Ishikawa (cell line): ENCODE results near the gene BARHL2.
A peak's percentile ranks its signal among the peaks of the same experiment; 100 is the strongest.

ENCODE experiments used
- CEBPB ChIP-seq: IDR thresholded peaks from 2 replicates; pipeline ENCODE4 v1.6.1; 2012
- CREB1 ChIP-seq: IDR thresholded peaks from 2 replicates; pipeline ENCODE4 v1.6.1; 2012; ENCODE audit warnings: low read depth
- EGR1 ChIP-seq: IDR thresholded peaks from 2 replicates; pipeline ENCODE4 v1.6.1; 2012
- EP300 ChIP-seq: IDR thresholded peaks from 2 replicates; pipeline ENCODE4 v1.6.1; 2012; ENCODE audit warnings: borderline replicate concordance
- FOXM1 ChIP-seq: IDR thresholded peaks from 2 replicates; pipeline ENCODE4 v1.6.1; 2012; ENCODE audit warnings: low read depth, borderline replicate concordance
- NFIC ChIP-seq: IDR thresholded peaks from 2 replicates; pipeline ENCODE4 v1.6.1; 2012
- RAD21 ChIP-seq: IDR thresholded peaks from 2 replicates; pipeline ENCODE4 v1.6.1; 2012; ENCODE audit warnings: low read depth
- TAF1 ChIP-seq: IDR thresholded peaks from 2 replicates; pipeline ENCODE4 v1.6.1; 2012; ENCODE audit warnings: low read depth, mild to moderate bottlenecking
- TCF12 ChIP-seq: IDR thresholded peaks from 2 replicates; pipeline ENCODE4 v1.6.1; 2012; ENCODE audit warnings: low read depth
- TEAD4 ChIP-seq: IDR thresholded peaks from 2 replicates; pipeline ENCODE4 v1.6.1; 2012
- YY1 ChIP-seq: IDR thresholded peaks from 2 replicates; pipeline ENCODE4 v1.6.1; 2012; ENCODE audit warnings: low read depth
- ZBTB7A ChIP-seq: IDR thresholded peaks from 2 replicates; pipeline ENCODE4 v1.6.1; 2012; ENCODE audit warnings: low read depth
- TF ChIP-seq, protein P1 (sequence below): IDR thresholded peaks from 2 replicates; pipeline ENCODE4 v1.6.1; 2012
- TF ChIP-seq, protein P2 (sequence below): IDR thresholded peaks from 2 replicates; pipeline ENCODE4 v1.6.1; 2012; ENCODE audit warnings: low read depth, mild to moderate bottlenecking
- TF ChIP-seq, protein P3 (sequence below): IDR thresholded peaks from 2 replicates; pipeline ENCODE4 v1.6.1; 2012

The BARHL2 gene

DNA sequence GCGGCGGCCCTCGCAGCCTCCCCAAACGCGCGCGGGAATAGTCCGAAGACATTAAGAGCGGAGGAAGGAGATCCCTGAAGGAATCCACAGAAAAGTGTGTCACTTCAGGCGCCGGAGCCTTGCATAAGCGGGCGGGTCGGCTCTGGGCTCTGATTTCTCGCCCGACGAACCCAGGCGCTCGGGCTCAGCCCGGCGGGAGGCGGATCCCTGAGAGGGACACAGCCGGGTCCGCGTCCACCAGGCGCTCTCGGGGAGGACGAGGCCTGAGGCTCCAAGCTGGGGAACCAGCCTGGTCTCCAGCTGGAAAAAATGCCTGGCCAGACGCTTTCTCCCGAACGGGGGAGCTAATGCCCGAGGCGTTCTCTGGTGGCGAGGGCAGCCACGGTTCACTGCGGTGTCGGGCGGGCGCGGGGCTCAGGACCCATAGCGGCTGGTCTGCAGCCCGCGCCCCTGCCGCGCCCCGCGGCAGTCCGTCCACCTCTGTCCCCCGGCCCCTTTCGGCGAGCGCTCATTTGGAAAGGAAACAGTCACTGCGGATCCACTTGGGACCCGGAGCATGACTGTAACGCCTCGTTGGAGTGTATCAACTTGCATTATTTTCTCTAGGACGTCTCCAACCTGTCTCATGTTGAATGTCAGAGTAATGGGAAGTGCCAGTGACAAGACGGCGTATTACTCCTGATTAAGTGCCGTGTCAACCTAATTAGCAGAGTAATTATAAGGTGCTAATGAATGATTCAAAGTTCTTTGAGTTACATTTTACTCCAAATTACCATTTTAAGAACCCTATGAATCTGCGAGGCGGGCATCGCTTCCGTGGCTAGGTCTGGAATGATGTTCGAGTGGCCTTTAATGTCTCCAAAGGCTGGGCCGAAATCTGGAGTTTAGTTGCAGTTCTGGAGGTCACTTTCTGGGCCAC, 1.6 kb upstream of the BARHL2 start:
- no peak for TF ChIP-seq ZBTB7A
- TF ChIP-seq, protein P1, sequence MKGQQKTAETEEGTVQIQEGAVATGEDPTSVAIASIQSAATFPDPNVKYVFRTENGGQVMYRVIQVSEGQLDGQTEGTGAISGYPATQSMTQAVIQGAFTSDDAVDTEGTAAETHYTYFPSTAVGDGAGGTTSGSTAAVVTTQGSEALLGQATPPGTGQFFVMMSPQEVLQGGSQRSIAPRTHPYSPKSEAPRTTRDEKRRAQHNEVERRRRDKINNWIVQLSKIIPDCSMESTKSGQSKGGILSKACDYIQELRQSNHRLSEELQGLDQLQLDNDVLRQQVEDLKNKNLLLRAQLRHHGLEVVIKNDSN: no peak
- no peak for TF ChIP-seq RAD21
- no peak for TF ChIP-seq CREB1
- TF ChIP-seq TAF1: no peak
- TF ChIP-seq, protein P2, sequence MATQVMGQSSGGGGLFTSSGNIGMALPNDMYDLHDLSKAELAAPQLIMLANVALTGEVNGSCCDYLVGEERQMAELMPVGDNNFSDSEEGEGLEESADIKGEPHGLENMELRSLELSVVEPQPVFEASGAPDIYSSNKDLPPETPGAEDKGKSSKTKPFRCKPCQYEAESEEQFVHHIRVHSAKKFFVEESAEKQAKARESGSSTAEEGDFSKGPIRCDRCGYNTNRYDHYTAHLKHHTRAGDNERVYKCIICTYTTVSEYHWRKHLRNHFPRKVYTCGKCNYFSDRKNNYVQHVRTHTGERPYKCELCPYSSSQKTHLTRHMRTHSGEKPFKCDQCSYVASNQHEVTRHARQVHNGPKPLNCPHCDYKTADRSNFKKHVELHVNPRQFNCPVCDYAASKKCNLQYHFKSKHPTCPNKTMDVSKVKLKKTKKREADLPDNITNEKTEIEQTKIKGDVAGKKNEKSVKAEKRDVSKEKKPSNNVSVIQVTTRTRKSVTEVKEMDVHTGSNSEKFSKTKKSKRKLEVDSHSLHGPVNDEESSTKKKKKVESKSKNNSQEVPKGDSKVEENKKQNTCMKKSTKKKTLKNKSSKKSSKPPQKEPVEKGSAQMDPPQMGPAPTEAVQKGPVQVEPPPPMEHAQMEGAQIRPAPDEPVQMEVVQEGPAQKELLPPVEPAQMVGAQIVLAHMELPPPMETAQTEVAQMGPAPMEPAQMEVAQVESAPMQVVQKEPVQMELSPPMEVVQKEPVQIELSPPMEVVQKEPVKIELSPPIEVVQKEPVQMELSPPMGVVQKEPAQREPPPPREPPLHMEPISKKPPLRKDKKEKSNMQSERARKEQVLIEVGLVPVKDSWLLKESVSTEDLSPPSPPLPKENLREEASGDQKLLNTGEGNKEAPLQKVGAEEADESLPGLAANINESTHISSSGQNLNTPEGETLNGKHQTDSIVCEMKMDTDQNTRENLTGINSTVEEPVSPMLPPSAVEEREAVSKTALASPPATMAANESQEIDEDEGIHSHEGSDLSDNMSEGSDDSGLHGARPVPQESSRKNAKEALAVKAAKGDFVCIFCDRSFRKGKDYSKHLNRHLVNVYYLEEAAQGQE: no peak
- no peak for TF ChIP-seq YY1
- no peak for TF ChIP-seq FOXM1
- no peak for TF ChIP-seq TEAD4
- no peak for TF ChIP-seq TCF12
- TF ChIP-seq NFIC: no peak
- TF ChIP-seq EGR1: no peak

DNA sequence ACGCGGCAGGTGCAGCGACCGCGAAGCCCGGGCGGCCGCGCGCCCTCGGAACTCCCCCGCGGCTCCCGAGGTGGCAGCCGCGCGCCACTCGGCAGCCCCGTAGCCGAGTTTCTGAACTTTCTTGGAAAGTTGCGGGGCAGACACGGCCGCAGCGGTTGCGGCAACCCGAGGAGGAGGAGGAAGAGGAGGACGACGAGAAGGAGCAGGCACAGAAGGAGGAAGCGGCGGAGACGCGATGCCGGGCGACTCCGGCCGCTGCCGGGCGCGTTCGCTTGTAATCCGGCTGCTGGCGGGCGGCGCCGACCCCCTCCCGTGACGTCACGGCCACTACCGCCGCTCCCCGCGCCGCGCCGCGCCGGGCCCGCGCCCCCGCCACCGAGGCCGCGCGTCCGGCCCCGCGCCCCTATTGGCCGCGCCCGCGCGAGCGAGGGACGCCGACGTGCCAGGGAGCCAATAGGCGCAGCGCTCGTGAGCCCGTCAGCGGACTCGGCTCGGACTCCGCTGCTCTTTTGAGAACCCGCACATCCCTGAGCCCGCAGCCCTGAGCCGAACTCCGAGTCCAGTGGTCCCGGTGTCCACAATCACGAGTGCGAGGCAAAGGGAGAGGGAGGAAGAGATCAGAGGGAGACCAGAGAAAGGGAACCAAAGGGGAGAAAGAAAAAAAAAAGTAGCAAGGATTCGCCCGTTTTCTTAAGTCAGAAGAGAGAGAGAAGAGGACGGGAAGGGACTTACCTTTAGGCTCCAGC, 736 bp upstream of the BARHL2 start:
- TF ChIP-seq, protein P3, sequence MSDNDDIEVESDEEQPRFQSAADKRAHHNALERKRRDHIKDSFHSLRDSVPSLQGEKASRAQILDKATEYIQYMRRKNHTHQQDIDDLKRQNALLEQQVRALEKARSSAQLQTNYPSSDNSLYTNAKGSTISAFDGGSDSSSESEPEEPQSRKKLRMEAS: 0 out of 2 replicates have a peak, but pooled peaks have one; percentile 4
- TF ChIP-seq ZBTB7A (no peak), FOXM1 (no peak)

DNA sequence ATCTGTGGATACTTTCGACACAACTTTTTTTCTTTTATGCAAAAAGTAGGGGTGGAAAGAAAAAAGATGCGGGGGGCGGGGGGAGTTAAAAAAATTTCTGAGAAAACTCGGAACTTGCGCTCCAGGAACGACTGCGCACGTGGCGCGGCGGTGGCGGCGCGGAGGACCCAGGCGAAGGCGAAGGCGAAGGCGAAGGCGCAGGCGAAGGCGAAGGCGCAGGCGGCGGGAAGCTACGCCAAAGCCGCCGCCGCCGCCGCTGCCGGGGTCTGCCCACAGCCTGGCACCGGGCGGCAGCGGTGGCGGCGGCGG, 208 bp upstream of the BARHL2 start:
- TF ChIP-seq, protein P1: no peak
- TF ChIP-seq EP300 (no peak), FOXM1 (no peak), RAD21 (no peak), EGR1 (no peak), TAF1 (no peak), CEBPB (no peak), NFIC (no peak), YY1 (no peak), CREB1 (no peak), ZBTB7A (no peak), TEAD4 (no peak), TCF12 (no peak)
- TF ChIP-seq, protein P3: no peak
- TF ChIP-seq, protein P2: no peak

DNA sequence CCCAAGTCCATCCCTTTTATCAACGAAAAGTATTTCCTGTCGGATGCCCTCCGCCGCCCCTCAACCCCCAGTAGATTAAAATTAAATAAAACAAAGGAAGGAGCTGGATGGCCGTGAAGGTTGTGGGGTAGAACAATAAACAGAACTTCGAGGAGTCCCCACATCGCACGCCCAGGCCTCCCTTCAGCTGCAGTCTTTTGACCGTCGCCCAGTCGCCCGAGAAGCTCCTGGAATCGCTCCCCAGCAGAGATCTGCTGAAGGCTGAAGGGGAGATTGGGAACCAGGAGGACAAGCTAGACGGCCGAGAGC, 905 bp downstream of the BARHL2 start:
- TF ChIP-seq TCF12 (no peak), NFIC (no peak), FOXM1 (no peak), RAD21 (no peak), CEBPB (no peak), CREB1 (no peak), TAF1 (no peak), YY1 (no peak), EP300 (no peak), ZBTB7A (no peak), TEAD4 (no peak), EGR1 (no peak)
- TF ChIP-seq, protein P2: no peak
- TF ChIP-seq, protein P3: no peak
- TF ChIP-seq, protein P1: no peak
